ENCODE measurements around the gene TBC1D32.

DNA sequence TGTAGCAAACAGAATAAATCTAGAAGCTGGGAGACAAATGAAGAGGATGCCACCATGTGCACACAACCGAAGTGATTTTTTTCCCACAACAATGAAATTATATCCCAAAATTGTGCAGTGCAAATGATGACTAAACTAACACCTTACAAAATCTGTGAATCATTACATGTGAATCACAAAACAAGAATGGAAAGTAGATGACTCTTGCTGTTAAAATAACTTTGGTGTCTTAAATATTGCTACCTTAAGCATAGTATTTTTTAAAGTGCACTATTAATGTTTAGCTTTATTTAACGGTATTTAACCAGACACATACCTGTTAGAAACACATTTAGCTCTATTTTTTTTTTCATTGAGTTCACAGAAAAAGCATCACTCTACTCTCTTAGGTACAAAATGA lies 190.8 kb downstream of the TBC1D32 start:
- TF ChIP-seq, protein P1, sequence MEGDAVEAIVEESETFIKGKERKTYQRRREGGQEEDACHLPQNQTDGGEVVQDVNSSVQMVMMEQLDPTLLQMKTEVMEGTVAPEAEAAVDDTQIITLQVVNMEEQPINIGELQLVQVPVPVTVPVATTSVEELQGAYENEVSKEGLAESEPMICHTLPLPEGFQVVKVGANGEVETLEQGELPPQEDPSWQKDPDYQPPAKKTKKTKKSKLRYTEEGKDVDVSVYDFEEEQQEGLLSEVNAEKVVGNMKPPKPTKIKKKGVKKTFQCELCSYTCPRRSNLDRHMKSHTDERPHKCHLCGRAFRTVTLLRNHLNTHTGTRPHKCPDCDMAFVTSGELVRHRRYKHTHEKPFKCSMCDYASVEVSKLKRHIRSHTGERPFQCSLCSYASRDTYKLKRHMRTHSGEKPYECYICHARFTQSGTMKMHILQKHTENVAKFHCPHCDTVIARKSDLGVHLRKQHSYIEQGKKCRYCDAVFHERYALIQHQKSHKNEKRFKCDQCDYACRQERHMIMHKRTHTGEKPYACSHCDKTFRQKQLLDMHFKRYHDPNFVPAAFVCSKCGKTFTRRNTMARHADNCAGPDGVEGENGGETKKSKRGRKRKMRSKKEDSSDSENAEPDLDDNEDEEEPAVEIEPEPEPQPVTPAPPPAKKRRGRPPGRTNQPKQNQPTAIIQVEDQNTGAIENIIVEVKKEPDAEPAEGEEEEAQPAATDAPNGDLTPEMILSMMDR (IDR thresholded peaks at IDR 0.05; ENCODE audit: insufficient read depth, low read depth, low read length): no peak
- no peak for TF ChIP-seq EZH2 (IDR thresholded peaks at IDR 0.05; ENCODE audit: insufficient read depth, low read length)

Measured in astrocyte (in vitro differentiated cells and primary cell).